Inferior parietal cortex (tissue), 1 donor: ENCODE data around the gene MOGAT3.
A peak's percentile ranks its signal among the peaks of the same experiment; 100 is the strongest.

Experiments used
- DNase-seq: peaks from one replicate; pipeline ENCODE4 v3.0.0-alpha.2; 2016; ENCODE audit errors: extremely low spot score

MOGAT3 gene

GRCh38 chr7:101172005-101172853 lies 28.6 kb downstream of the MOGAT3 start:
- no peak for DNase-seq

- no peak for DNase-seq
Measured at GRCh38 chr7:101171442-101171837, 29.4 kb downstream of the MOGAT3 start.

- no peak for DNase-seq
Measured at GRCh38 chr7:101170617-101171441, 30.0 kb downstream of the MOGAT3 start.

GRCh38 chr7:101169838-101170551 lies 30.8 kb downstream of the MOGAT3 start:
- DNase-seq = peak; percentile 67

- no peak for DNase-seq
Measured at GRCh38 chr7:101169110-101169837, 31.6 kb downstream of the MOGAT3 start.

- no peak for DNase-seq
Measured at GRCh38 chr7:101168412-101169049, 32.3 kb downstream of the MOGAT3 start.

- DNase-seq = no peak
Measured at GRCh38 chr7:101167645-101168411, 33.0 kb downstream of the MOGAT3 start.

GRCh38 chr7:101166909-101167644 lies 33.8 kb downstream of the MOGAT3 start:
- DNase-seq = no peak

GRCh38 chr7:101166648-101166908 lies 34.3 kb downstream of the MOGAT3 start:
- no peak for DNase-seq

- DNase-seq = no peak
Measured at GRCh38 chr7:101165958-101166647, 34.7 kb downstream of the MOGAT3 start.

- DNase-seq = peak; percentile 96
Measured at GRCh38 chr7:101165075-101165957, 35.5 kb downstream of the MOGAT3 start, which contains the start of gene VGF. VGF (minus strand) TSS chr7:101165569; CDS start chr7:101164843, 726 bp downstream.

- DNase-seq = no peak
Measured at GRCh38 chr7:101164071-101164840, 36.6 kb downstream of the MOGAT3 start.

GRCh38 chr7:101163279-101164070 lies 37.4 kb downstream of the MOGAT3 start:
- no peak for DNase-seq

GRCh38 chr7:101162551-101163278 lies 38.1 kb downstream of the MOGAT3 start:
- no peak for DNase-seq

GRCh38 chr7:101161692-101162471 lies 39.0 kb downstream of the MOGAT3 start:
- DNase-seq = no peak
